C4-2B (cell line): ENCODE measurements around the gene CIAPIN1.

ENCODE experiments used
- H3K27ac ChIP-seq: fragments of 450-650 bp; 2 replicates; pipeline ENCODE4 v1.5.1; 2017
- CTCF ChIP-seq: fragments of 450-650 bp; conservative IDR thresholded peaks from 2 replicates; pipeline ENCODE4 v1.5.1; 2017; ENCODE audit warnings: mild to moderate bottlenecking
- ZFX ChIP-seq: fragments of 450-650 bp; IDR thresholded peaks from 2 replicates; pipeline ENCODE4 v1.6.1; 2017

The CIAPIN1 gene

DNA sequence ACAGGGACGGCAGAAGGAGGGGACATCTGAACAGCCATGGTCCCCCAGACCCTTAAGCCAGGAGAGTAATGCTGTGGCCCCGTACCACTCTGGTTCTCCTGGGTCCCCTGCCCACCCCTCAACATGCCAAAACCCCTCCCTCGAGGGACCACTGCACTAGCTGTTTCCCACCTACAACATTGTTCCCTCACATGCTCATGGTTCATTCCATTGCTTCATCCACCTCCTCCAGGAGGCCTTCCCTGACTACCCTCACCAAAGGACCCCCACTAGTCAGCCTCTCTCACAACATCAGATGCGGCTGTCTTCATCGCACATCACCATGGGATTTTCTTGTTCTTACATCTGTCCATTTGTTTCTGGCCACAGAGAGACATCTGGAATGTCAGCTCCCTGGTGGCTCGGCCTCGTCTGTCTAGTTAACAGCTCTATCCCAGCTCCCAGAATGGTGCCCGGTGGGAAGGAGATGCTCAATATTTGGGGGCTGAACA is 37.4 kb upstream of the CIAPIN1 start:
- no peak overlapping the region for H3K27ac ChIP-seq
- TF ChIP-seq ZFX (no peak), CTCF (no peak)

- TF ChIP-seq CTCF = no peak
- TF ChIP-seq ZFX = no peak
- no peak overlapping the region for H3K27ac ChIP-seq
Observed at GRCh38 chr16:57483725-57484514, 36.7 kb upstream of the CIAPIN1 start.

DNA sequence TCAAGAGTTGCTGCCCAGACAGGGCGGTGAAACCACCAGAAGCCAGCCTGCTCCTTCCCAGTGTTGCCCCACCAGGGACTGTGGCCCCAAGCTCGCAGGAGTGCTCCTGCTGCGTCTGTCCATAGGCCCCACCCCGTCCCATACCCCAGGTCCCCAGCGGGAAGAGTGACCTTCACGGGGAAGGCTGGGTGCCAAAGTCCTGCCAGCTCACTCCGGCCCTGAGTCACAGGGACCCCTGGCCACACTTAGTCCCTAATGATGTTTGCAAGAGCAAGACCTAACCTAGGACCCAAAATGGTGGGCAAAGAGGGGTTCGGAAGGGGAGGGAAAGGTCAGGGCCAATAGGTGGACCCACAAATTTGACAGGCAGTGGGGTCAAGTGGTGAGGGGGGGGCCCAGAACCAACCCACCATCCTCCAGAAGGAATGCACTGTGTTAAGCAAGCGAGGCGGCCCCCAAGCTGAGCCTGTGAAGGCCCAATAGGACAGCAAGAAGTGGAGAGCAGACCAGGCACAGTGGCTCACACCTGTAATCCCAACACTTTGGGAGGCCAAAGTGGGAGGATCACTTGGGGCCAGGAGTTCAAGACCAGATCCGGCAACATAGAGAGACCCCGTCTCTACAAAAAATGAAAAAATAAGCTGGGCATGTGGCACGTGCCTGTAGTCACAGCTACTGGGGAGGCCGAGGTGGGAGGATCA is 35.8 kb upstream of the CIAPIN1 start:
- no peak overlapping the region for H3K27ac ChIP-seq
- no peak for TF ChIP-seq ZFX
- TF ChIP-seq CTCF = no peak

GRCh38 chr16:57481421-57481820 is 34.2 kb upstream of the CIAPIN1 start:
- H3K27ac ChIP-seq = no peak overlapping the region
- no peak for TF ChIP-seq ZFX
- TF ChIP-seq CTCF = no peak

DNA sequence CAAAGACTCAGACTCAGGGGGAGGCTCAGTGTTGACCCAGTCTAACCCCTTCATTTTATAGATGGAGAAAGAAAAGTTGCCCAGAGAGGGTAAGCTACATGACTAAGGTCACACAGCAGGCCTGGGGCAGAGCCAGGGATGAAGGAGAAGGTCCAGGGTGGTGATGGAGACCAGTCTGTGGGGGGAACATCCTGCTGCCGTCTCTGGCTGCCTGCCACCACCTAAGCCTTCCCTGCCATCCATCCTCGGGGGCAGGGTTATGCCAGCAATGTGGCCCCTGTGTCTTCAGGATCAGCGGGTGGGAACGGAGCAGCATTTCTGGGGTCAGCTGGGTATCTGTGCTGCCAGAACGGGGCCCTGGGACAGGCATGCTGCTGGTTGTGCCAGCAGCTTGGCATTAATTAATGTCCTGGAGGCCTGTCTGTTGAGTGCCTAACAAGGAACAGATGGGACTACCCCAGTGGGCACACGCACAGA is 33.6 kb upstream of the CIAPIN1 start:
- H3K27ac ChIP-seq = no peak overlapping the region
- TF ChIP-seq ZFX (no peak), CTCF (no peak)

DNA sequence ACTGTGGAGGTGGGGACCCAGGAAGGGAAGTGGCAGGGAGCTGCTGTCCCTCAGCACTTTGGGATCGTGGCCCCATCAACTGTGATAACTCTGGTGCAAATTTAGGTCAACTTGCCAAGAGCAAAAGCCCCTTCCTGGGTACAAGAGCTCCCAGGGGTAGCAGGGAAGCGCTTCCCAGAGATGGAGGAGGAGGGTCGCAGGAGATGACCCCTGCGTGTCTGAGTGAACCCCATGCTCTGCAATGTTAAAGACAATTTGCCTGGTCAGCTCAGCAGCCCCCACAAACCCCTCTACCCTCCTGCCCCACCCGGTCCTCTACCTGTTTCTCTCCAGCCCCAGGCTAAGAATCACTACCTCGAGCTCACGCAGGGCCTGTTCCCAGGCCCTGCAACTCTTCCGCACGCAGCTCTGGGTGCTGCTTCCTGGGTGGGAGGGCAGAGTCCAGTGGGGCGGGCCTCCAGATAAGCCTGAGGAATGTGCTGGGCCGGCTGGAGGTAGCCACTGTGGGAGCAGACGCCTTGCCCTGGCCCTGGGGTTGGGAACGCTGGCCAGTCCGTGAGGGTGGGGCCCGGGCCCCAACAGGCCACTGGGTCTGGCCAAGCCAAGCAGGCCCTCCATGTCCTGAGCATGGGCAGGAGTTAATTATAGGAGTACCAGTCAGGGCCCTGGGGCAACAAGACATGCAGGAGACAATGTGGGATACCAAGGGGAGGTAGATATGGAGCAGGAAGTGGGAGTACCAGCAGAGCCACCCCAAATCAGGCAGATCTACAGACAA is 33.0 kb upstream of the CIAPIN1 start:
- no peak overlapping the region for H3K27ac ChIP-seq
- TF ChIP-seq ZFX = no peak
- TF ChIP-seq CTCF = no peak
